GM13976 (cell line): ENCODE data around the gene PACS2.

ENCODE experiments used
- DNase-seq: peaks from one replicate; pipeline ENCODE4 v3.0.0; 2012; ENCODE audit warnings: low spot score
- CTCF ChIP-seq: IDR thresholded peaks from 2 replicates; pipeline ENCODE4 v1.5.1; 2012; ENCODE audit warnings: borderline replicate concordance, mild to moderate bottlenecking; ENCODE audit not compliant: insufficient read depth; ENCODE audit errors: extremely low read depth, missing control alignments, control extremely low read depth
- in situ Hi-C: fragments of 300-500 bp; cut with MboI; formaldehyde crosslinking; loops from one replicate; pipeline ENCODE4 v1.12.0; 2022; ENCODE audit warnings: low sequenced_read_pairs, mixed read lengths, inconsistent platforms; ENCODE audit not compliant: unreplicated experiment

Gene PACS2

GRCh38 chr14:105379946-105380345 is 65.4 kb downstream of the PACS2 start:
- TF ChIP-seq CTCF = no peak
- no peak for DNase-seq

GRCh38 chr14:105380756-105381155 is 66.2 kb downstream of the PACS2 start:
- no peak for TF ChIP-seq CTCF
- in situ Hi-C loops = no loop called here
- no peak for DNase-seq

More at GRCh38 chr14:105379946-105380345, 65.4 kb downstream of the PACS2 start:
- in situ Hi-C loops = loop anchor here (10.0 kb wide), 2 partner anchors 105 to 135 kb away; partner anchors contain the start of gene CRIP1

- no peak for TF ChIP-seq CTCF
- no peak for DNase-seq
- in situ Hi-C loops = no loop called here
These were observed 67.1 kb downstream of the PACS2 start for GRCh38 chr14:105381446-105382342.

DNA sequence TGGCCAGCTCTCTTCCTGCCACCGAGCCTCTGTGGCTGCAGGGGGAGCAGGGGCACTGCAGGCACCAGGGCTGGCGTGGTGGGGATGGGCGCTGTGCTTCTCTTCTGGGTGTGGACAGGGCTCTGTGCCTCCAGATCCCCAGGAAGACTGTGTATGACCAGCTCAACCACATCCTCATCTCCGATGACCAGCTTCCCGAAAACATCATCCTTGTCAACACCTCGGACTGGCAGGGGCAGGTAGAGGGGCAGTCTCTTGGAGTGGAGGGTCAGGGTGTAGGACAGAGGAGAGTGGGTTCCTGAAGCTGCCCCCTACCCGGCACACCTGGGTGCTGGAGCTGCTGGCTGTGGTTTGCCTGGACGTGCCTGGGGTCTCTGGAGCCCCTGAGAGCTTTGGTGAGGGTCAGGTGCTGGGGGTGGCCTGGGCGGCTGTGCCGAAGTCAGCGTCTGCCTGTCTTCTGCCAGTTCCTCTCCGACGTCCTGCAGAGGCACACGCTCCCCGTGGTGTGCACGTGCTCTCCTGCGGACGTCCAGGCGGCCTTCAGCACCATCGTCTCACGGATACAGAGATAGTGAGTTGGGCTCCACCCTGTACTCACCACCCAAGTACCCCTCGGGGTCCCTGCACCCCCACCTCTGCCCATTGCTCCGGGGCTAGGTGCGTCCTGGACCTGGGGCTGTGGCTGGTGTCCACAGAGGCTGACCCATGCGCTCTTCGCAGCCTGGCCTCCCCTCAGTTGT is 68.0 kb downstream of the PACS2 start:
- DNase-seq = no peak
- in situ Hi-C loops = no loop called here
- TF ChIP-seq CTCF = no peak

- in situ Hi-C loops = no loop called here
- no peak for TF ChIP-seq CTCF
- no peak for DNase-seq
These were observed 68.7 kb downstream of the PACS2 start for GRCh38 chr14:105383083-105383730.

DNA sequence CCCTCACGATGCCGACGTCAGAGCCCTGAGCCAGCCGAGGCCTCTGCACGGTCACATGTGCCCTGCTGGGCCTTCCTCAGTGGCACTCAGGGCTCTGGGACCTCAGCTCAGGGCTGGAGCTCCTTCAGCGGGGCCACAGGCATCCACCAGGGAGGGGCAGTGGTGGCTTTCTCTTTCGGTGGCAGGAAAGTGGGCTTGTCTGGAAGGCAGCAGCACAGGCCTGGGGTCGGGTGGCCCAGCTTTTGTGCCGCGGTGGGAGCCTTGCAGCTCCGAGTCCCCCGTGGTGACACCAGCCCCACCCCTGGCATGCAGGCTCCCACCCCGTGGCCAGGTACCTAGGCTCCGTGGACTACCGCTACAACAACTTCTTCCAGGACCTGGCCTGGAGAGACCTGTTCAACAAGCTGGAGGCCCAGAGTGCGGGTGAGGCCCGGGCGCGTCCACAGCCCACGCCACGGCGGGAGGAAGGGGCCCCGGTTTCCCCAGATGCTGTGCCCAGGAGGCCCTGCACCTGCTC is 69.6 kb downstream of the PACS2 start:
- no peak for DNase-seq
- no peak for TF ChIP-seq CTCF
- in situ Hi-C loops = no loop called here
